ENCODE data around the gene TIGAR.

GRCh38 chr12:4293966-4294505 is 27.0 kb upstream of the TIGAR start:
- TF ChIP-seq CEBPB (IDR thresholded peaks at IDR 0.05): no peak
- no peak for TF ChIP-seq SMC3 (IDR thresholded peaks at IDR 0.05)
- no peak for TF ChIP-seq POLR2A (IDR thresholded peaks at IDR 0.05; ENCODE audit: low read length)
- TF ChIP-seq CTCF (IDR thresholded peaks at IDR 0.05): no peak
- no peak for TF ChIP-seq FOSL2 (IDR thresholded peaks at IDR 0.05)
- no peak for TF ChIP-seq FOSL2 (CRISPR knock-in tag; IDR thresholded peaks at IDR 0.05)
- no peak for TF ChIP-seq MYC (IDR thresholded peaks at IDR 0.05; ENCODE audit: borderline replicate concordance, low read length)
- TF ChIP-seq RAD21 (conservative IDR thresholded peaks at IDR 0.05 in 1 of 2, IDR thresholded peaks at IDR 0.05 in 1 of 2): no peak
- no peak for TF ChIP-seq EHMT2 (IDR thresholded peaks at IDR 0.05; ENCODE audit: low read depth)
- no peak for TF ChIP-seq RFX5 (IDR thresholded peaks at IDR 0.05)
- TF ChIP-seq CHD2 (IDR thresholded peaks at IDR 0.05; ENCODE audit: low read length, partially characterized antibody): no peak
- TF ChIP-seq RCOR1 (IDR thresholded peaks at IDR 0.05; ENCODE audit: low read depth, low read length): no peak
- no peak for TF ChIP-seq HDAC2 (IDR thresholded peaks at IDR 0.05)
- TF ChIP-seq SREBF2 (IDR thresholded peaks at IDR 0.05): no peak
- no peak for TF ChIP-seq POLR2AphosphoS2 (conservative IDR thresholded peaks at IDR 0.05; ENCODE audit: low read length)

Data from A549 (cell line).